Activated CD4-positive, alpha-beta T cell treated with anti-CD3 and anti-CD28 coated beads for 48 hours (primary cell): ENCODE results near the gene DIPK1B.

Source experiments
- DNase-seq: peaks from one replicate; pipeline ENCODE4 v3.0.0-alpha.2; 2020

Gene DIPK1B

GRCh38 chr9:136686794-136687711 is 25.3 kb upstream of the DIPK1B start, which contains the start of gene AGPAT2:
AGPAT2 (minus strand) TSS chr9:136687457; CDS start chr9:136687357, 100 bp downstream.
- DNase-seq = peak; percentile 79

- no peak for DNase-seq
Observed at GRCh38 chr9:136687721-136688223, 24.6 kb upstream of the DIPK1B start.

- DNase-seq = no peak
Observed at GRCh38 chr9:136688274-136689107, 23.9 kb upstream of the DIPK1B start.

- DNase-seq = no peak
Observed at GRCh38 chr9:136689108-136689460, 23.3 kb upstream of the DIPK1B start.

GRCh38 chr9:136690104-136690805 is 22.1 kb upstream of the DIPK1B start:
- DNase-seq = no peak

GRCh38 chr9:136690806-136691261 is 21.5 kb upstream of the DIPK1B start:
- DNase-seq = no peak

- DNase-seq = no peak
Observed at GRCh38 chr9:136691316-136692184, 20.8 kb upstream of the DIPK1B start.

- DNase-seq = no peak
Observed at GRCh38 chr9:136692185-136693134, 19.9 kb upstream of the DIPK1B start.

- DNase-seq = no peak
Observed at GRCh38 chr9:136693135-136693489, 19.3 kb upstream of the DIPK1B start.

- DNase-seq = peak; percentile 28
Observed at GRCh38 chr9:136693490-136694162, 18.7 kb upstream of the DIPK1B start.

GRCh38 chr9:136694163-136694871 is 18.1 kb upstream of the DIPK1B start:
- peak; percentile 57 for DNase-seq

- no peak for DNase-seq
Observed at GRCh38 chr9:136694872-136695247, 17.5 kb upstream of the DIPK1B start.

- DNase-seq = no peak
Observed at GRCh38 chr9:136695435-136695895, 16.9 kb upstream of the DIPK1B start.

GRCh38 chr9:136695955-136696354 is 16.4 kb upstream of the DIPK1B start:
- DNase-seq = no peak

- no peak for DNase-seq
Observed at GRCh38 chr9:136696502-136696901, 15.9 kb upstream of the DIPK1B start.

GRCh38 chr9:136697146-136697820 is 15.1 kb upstream of the DIPK1B start:
- DNase-seq = no peak

GRCh38 chr9:136697821-136698526 is 14.4 kb upstream of the DIPK1B start:
- no peak for DNase-seq

- no peak for DNase-seq
Observed at GRCh38 chr9:136698635-136699246, 13.6 kb upstream of the DIPK1B start.
